ENCODE measurements around the gene PARVA.

The PARVA gene

GRCh38 chr11:12560861-12561260 lies 183.5 kb downstream of the PARVA start:
- Histone ChIP-seq H3K36me3 (ENCODE audit: control insufficient read depth, insufficient read depth, low read length) (no peaks in the 10 kb centered on the region), H3K9me3 (ENCODE audit: control insufficient read depth, insufficient read depth, low read length) (no peaks in the 10 kb centered on the region), H3K27ac (ENCODE audit: low read length) (no peak overlapping the region), H3K4me1 (ENCODE audit: control insufficient read depth, insufficient read depth, low read length) (peaks cover 2% of the 10 kb centered on the region; the same call in 1 of the 2 replicates), H3K27me3 (ENCODE audit: control insufficient read depth, insufficient read depth, low read length) (no peaks in the 10 kb centered on the region), H3K4me3 (ENCODE audit: low read length) (no peak overlapping the region)
- WGBS (ENCODE audit: insufficient coverage, insufficient read length), result no CpG with 5 or more reads among the region's 2 CpGs
- no peak for DNase-seq (ENCODE audit: low read depth, low spot score)

- no peaks in the 10 kb centered on the region for H3K4me1 ChIP-seq (ENCODE audit: control insufficient read depth, insufficient read depth, low read length)
- no peak overlapping the region for H3K4me3 ChIP-seq (ENCODE audit: low read length)
- no peak overlapping the region for H3K27ac ChIP-seq (ENCODE audit: low read length)
- H3K27me3 ChIP-seq (ENCODE audit: control insufficient read depth, insufficient read depth, low read length), result no peaks in the 10 kb centered on the region
- no peak for DNase-seq (ENCODE audit: low read depth, low spot score)
- H3K9me3 ChIP-seq (ENCODE audit: control insufficient read depth, insufficient read depth, low read length), result no peaks in the 10 kb centered on the region
- H3K36me3 ChIP-seq (ENCODE audit: control insufficient read depth, insufficient read depth, low read length), result no peaks in the 10 kb centered on the region
These were observed 186.6 kb downstream of the PARVA start for GRCh38 chr11:12564012-12564411.

GRCh38 chr11:12565406-12565805 lies 188.0 kb downstream of the PARVA start:
- no peaks in the 10 kb centered on the region for H3K9me3 ChIP-seq (ENCODE audit: control insufficient read depth, insufficient read depth, low read length)
- DNase-seq (ENCODE audit: low read depth, low spot score), result no peak
- no peak overlapping the region for H3K4me3 ChIP-seq (ENCODE audit: low read length)
- no CpG with 5 or more reads among the region's 3 CpGs for WGBS (ENCODE audit: insufficient coverage, insufficient read length)
- no peak overlapping the region for H3K27ac ChIP-seq (ENCODE audit: low read length)
- no peaks in the 10 kb centered on the region for H3K27me3 ChIP-seq (ENCODE audit: control insufficient read depth, insufficient read depth, low read length)
- no peaks in the 10 kb centered on the region for H3K36me3 ChIP-seq (ENCODE audit: control insufficient read depth, insufficient read depth, low read length)
- no peaks in the 10 kb centered on the region for H3K4me1 ChIP-seq (ENCODE audit: control insufficient read depth, insufficient read depth, low read length)

- no peak for DNase-seq (ENCODE audit: low read depth, low spot score)
- Histone ChIP-seq H3K27ac (ENCODE audit: low read length) (no peak overlapping the region), H3K36me3 (ENCODE audit: control insufficient read depth, insufficient read depth, low read length) (no peaks in the 10 kb centered on the region), H3K4me3 (ENCODE audit: low read length) (no peak overlapping the region), H3K4me1 (ENCODE audit: control insufficient read depth, insufficient read depth, low read length) (no peaks in the 10 kb centered on the region), H3K27me3 (ENCODE audit: control insufficient read depth, insufficient read depth, low read length) (no peaks in the 10 kb centered on the region), H3K9me3 (ENCODE audit: control insufficient read depth, insufficient read depth, low read length) (no peaks in the 10 kb centered on the region)
- WGBS (ENCODE audit: insufficient coverage, insufficient read length), result no CpG with 5 or more reads among the region's 4 CpGs
These were observed 190.5 kb downstream of the PARVA start for GRCh38 chr11:12567746-12568460.

- DNase-seq (ENCODE audit: low read depth, low spot score), result no peak
- no peak overlapping the region for H3K27ac ChIP-seq (ENCODE audit: low read length)
- H3K36me3 ChIP-seq (ENCODE audit: control insufficient read depth, insufficient read depth, low read length), result no peaks in the 10 kb centered on the region
These were observed 192.4 kb downstream of the PARVA start for GRCh38 chr11:12569499-12570425.

GRCh38 chr11:12573707-12574485 lies 196.5 kb downstream of the PARVA start:
- no peak for DNase-seq (ENCODE audit: low read depth, low spot score)
- H3K4me1 ChIP-seq (ENCODE audit: control insufficient read depth, insufficient read depth, low read length), result no peaks in the 10 kb centered on the region
- WGBS (ENCODE audit: insufficient coverage, insufficient read length), result no CpG with 5 or more reads among the region's 1 CpG
- no peak overlapping the region for H3K4me3 ChIP-seq (ENCODE audit: low read length)
- no peak overlapping the region for H3K27ac ChIP-seq (ENCODE audit: low read length)
- no peaks in the 10 kb centered on the region for H3K9me3 ChIP-seq (ENCODE audit: control insufficient read depth, insufficient read depth, low read length)
- H3K27me3 ChIP-seq (ENCODE audit: control insufficient read depth, insufficient read depth, low read length), result no peaks in the 10 kb centered on the region
- H3K36me3 ChIP-seq (ENCODE audit: control insufficient read depth, insufficient read depth, low read length), result no peaks in the 10 kb centered on the region

More at GRCh38 chr11:12569499-12570425, 192.4 kb downstream of the PARVA start:
- Histone ChIP-seq H3K4me3 (ENCODE audit: low read length) (no peak overlapping the region), H3K27me3 (ENCODE audit: control insufficient read depth, insufficient read depth, low read length) (no peaks in the 10 kb centered on the region), H3K9me3 (ENCODE audit: control insufficient read depth, insufficient read depth, low read length) (no peaks in the 10 kb centered on the region), H3K4me1 (ENCODE audit: control insufficient read depth, insufficient read depth, low read length) (no peaks in the 10 kb centered on the region)
- WGBS (ENCODE audit: insufficient coverage, insufficient read length), result no CpG with 5 or more reads among the region's 1 CpG

- no peak overlapping the region for H3K27ac ChIP-seq (ENCODE audit: low read length)
- DNase-seq (ENCODE audit: low read depth, low spot score), result no peak
These were observed 200.6 kb downstream of the PARVA start for GRCh38 chr11:12577725-12578644.

GRCh38 chr11:12581416-12581815 lies 204.0 kb downstream of the PARVA start:
- Histone ChIP-seq H3K4me3 (ENCODE audit: low read length) (no peak overlapping the region), H3K36me3 (ENCODE audit: control insufficient read depth, insufficient read depth, low read length) (no peaks in the 10 kb centered on the region), H3K4me1 (ENCODE audit: control insufficient read depth, insufficient read depth, low read length) (no peaks in the 10 kb centered on the region), H3K9me3 (ENCODE audit: control insufficient read depth, insufficient read depth, low read length) (no peaks in the 10 kb centered on the region), H3K27me3 (ENCODE audit: control insufficient read depth, insufficient read depth, low read length) (no peaks in the 10 kb centered on the region), H3K27ac (ENCODE audit: low read length) (no peak overlapping the region)
- no CpG with 5 or more reads among the region's 3 CpGs for WGBS (ENCODE audit: insufficient coverage, insufficient read length)
- no peak for DNase-seq (ENCODE audit: low read depth, low spot score)

More at GRCh38 chr11:12577725-12578644, 200.6 kb downstream of the PARVA start:
- no peaks in the 10 kb centered on the region for H3K4me1 ChIP-seq (ENCODE audit: control insufficient read depth, insufficient read depth, low read length)
- H3K36me3 ChIP-seq (ENCODE audit: control insufficient read depth, insufficient read depth, low read length), result no peaks in the 10 kb centered on the region
- no peaks in the 10 kb centered on the region for H3K27me3 ChIP-seq (ENCODE audit: control insufficient read depth, insufficient read depth, low read length)
- whole genome bisulfite sequencing (ENCODE audit: insufficient coverage, insufficient read length), result no CpG with 5 or more reads among the region's 6 CpGs
- no peak overlapping the region for H3K4me3 ChIP-seq (ENCODE audit: low read length)
- H3K9me3 ChIP-seq (ENCODE audit: control insufficient read depth, insufficient read depth, low read length), result no peaks in the 10 kb centered on the region

GRCh38 chr11:12581923-12582322 lies 204.6 kb downstream of the PARVA start:
- WGBS (ENCODE audit: insufficient coverage, insufficient read length), result no CpG with 5 or more reads among the region's 1 CpG
- DNase-seq (ENCODE audit: low read depth, low spot score), result no peak

More at GRCh38 chr11:12581923-12582322, 204.6 kb downstream of the PARVA start:
- no peaks in the 10 kb centered on the region for H3K27me3 ChIP-seq (ENCODE audit: control insufficient read depth, insufficient read depth, low read length)
- H3K27ac ChIP-seq (ENCODE audit: low read length), result no peak overlapping the region
- no peaks in the 10 kb centered on the region for H3K9me3 ChIP-seq (ENCODE audit: control insufficient read depth, insufficient read depth, low read length)
- H3K4me3 ChIP-seq (ENCODE audit: low read length), result no peak overlapping the region
- H3K4me1 ChIP-seq (ENCODE audit: control insufficient read depth, insufficient read depth, low read length), result no peaks in the 10 kb centered on the region
- no peaks in the 10 kb centered on the region for H3K36me3 ChIP-seq (ENCODE audit: control insufficient read depth, insufficient read depth, low read length)

All from iPS DF 6.9 (cell line).